HEK293 (cell line): ENCODE measurements around the gene GHRH.

Experiments used
- CTCF ChIA-PET: fragments of 350-600 bp; formaldehyde crosslinking; extraction: SDS; loops from one replicate; lab custom pipeline; 2021; ENCODE audit warnings: antibody characterized with exemption; lab: Yijun Ruan, JAX
- POLR2A ChIA-PET: fragments of 300-600 bp; formaldehyde crosslinking; extraction: SDS; loops from one replicate; lab custom pipeline; 2020; ENCODE audit warnings: antibody characterized with exemption, inconsistent platforms; lab: Yijun Ruan, JAX
- H3K27ac ChIP-seq: fragments of 200-500 bp; sonication (Bioruptor generic); 2 replicates; pipeline ENCODE4 v1.5.1; 2014; ENCODE audit warnings: low read depth, low read length, control low read depth, inconsistent platforms; ENCODE audit errors: extremely low read depth
- H3K36me3 ChIP-seq, 2 experiments: fragments of 200-500 bp in 1 of 2; sonication (Bioruptor generic) in 1 of 2; 1 replicate in 1 of 2; 2 replicates in 1 of 2; pipeline ENCODE4 v1.5.1; 2014 to 2017; ENCODE audit warnings: inconsistent platforms in 2 of 2, low read length in 2 of 2; ENCODE audit not compliant: control insufficient read depth in 2 of 2, insufficient read depth in 1 of 2
- H3K4me1 ChIP-seq: fragments of 200-500 bp; sonication (Bioruptor generic); 2 replicates; pipeline ENCODE4 v1.5.1; 2014; ENCODE audit warnings: mild to moderate bottlenecking, low read length, inconsistent platforms; ENCODE audit not compliant: control insufficient read depth, insufficient read depth
- H3K4me3 ChIP-seq: 2 replicates; pipeline ENCODE4 v1.5.1; 2011; ENCODE audit warnings: low read depth, mild to moderate bottlenecking, control low read depth, low read length, moderate library complexity
- H3K9me3 ChIP-seq: fragments of 200-500 bp; sonication (Bioruptor generic); 2 replicates; pipeline ENCODE4 v1.5.1; 2014; ENCODE audit warnings: low read depth, low read length, inconsistent platforms; ENCODE audit not compliant: control insufficient read depth, insufficient read depth
- EGR2 ChIP-seq: fragments of 450-650 bp; formaldehyde crosslinking; IDR thresholded peaks from 2 replicates; pipeline ENCODE4 v1.5.1; 2016; ENCODE audit warnings: low read depth, missing biosample characterization, missing genetic modification characterization
- GLIS1 ChIP-seq: fragments of 450-650 bp; formaldehyde crosslinking; IDR thresholded peaks from 2 replicates; pipeline ENCODE4 v1.5.1; 2016; ENCODE audit warnings: missing biosample characterization, missing genetic modification characterization
- HOXC10 ChIP-seq: sonication (generic); formaldehyde crosslinking; IDR thresholded peaks from 2 replicates; pipeline ENCODE4 v1.8.1; 2023; ENCODE audit warnings: mild to moderate bottlenecking, missing genetic modification reagents
- RBAK ChIP-seq: fragments of 450-650 bp; formaldehyde crosslinking; IDR thresholded peaks from 2 replicates; pipeline ENCODE4 v1.5.1; 2016; ENCODE audit warnings: missing biosample characterization, missing genetic modification characterization
- SCRT2 ChIP-seq: fragments of 450-650 bp; formaldehyde crosslinking; IDR thresholded peaks from 2 replicates; pipeline ENCODE4 v1.5.1; 2016; ENCODE audit warnings: missing biosample characterization, missing genetic modification characterization
- ZBTB48 ChIP-seq: fragments of 450-650 bp; formaldehyde crosslinking; IDR thresholded peaks from 2 replicates; pipeline ENCODE4 v1.5.1; 2016; ENCODE audit warnings: missing biosample characterization, missing genetic modification characterization
- ZFHX2 ChIP-seq: fragments of 450-650 bp; formaldehyde crosslinking; conservative IDR thresholded peaks from 2 replicates; pipeline ENCODE4 v1.5.1; 2016; ENCODE audit warnings: missing biosample characterization, missing genetic modification characterization
- ZNF140 ChIP-seq: fragments of 450-650 bp; formaldehyde crosslinking; IDR thresholded peaks from 2 replicates; pipeline ENCODE4 v1.5.1; 2016; ENCODE audit warnings: missing biosample characterization, missing genetic modification characterization
- ZNF174 ChIP-seq: fragments of 450-650 bp; formaldehyde crosslinking; IDR thresholded peaks from 2 replicates; pipeline ENCODE4 v1.5.0; 2017; ENCODE audit warnings: missing biosample characterization, mild to moderate bottlenecking, missing genetic modification characterization
- ZNF175 ChIP-seq: fragments of 450-650 bp; formaldehyde crosslinking; IDR thresholded peaks from 2 replicates; pipeline ENCODE4 v1.5.1; 2016; ENCODE audit warnings: missing biosample characterization, missing genetic modification characterization
- ZNF2 ChIP-seq: fragments of 450-650 bp; formaldehyde crosslinking; IDR thresholded peaks from 2 replicates; pipeline ENCODE4 v1.5.1; 2016; ENCODE audit warnings: missing biosample characterization, missing genetic modification characterization
- ZNF202 ChIP-seq: fragments of 450-650 bp; formaldehyde crosslinking; IDR thresholded peaks from 2 replicates; pipeline ENCODE4 v1.5.1; 2016; ENCODE audit warnings: missing biosample characterization, missing genetic modification characterization, borderline replicate concordance
- ZNF24 ChIP-seq: fragments of 450-650 bp; formaldehyde crosslinking; IDR thresholded peaks from 2 replicates; pipeline ENCODE4 v1.5.1; 2016; ENCODE audit warnings: missing biosample characterization, missing genetic modification characterization
- ZNF274 ChIP-seq, 2 experiments: fragments of 200-500 bp in 1 of 2; fragments of 450-650 bp in 1 of 2; sonication (Bioruptor generic) in 1 of 2; formaldehyde crosslinking in 1 of 2; IDR thresholded peaks; 2 replicates each; pipeline versions ENCODE4 v1.5.1 to v1.6.1; 2014 to 2016; ENCODE audit warnings: borderline replicate concordance in 1 of 2, inconsistent platforms in 1 of 2, low read length in 1 of 2, missing biosample characterization in 1 of 2, missing genetic modification characterization in 1 of 2
- ZNF341 ChIP-seq: fragments of 450-650 bp; formaldehyde crosslinking; IDR thresholded peaks from 2 replicates; pipeline ENCODE4; 2016; ENCODE audit warnings: low read depth, missing biosample characterization, missing genetic modification characterization
- ZNF555 ChIP-seq: fragments of 450-650 bp; formaldehyde crosslinking; conservative IDR thresholded peaks from 2 replicates; pipeline ENCODE4 v1.5.1; 2017; ENCODE audit warnings: missing biosample characterization, mild to moderate bottlenecking, missing genetic modification characterization, inconsistent platforms
- ZNF561 ChIP-seq: fragments of 450-650 bp; IDR thresholded peaks from 2 replicates; pipeline ENCODE4 v1.5.1; 2018; ENCODE audit warnings: missing biosample characterization, missing genetic modification characterization, borderline replicate concordance
- ZNF600 ChIP-seq: fragments of 450-650 bp; formaldehyde crosslinking; IDR thresholded peaks from 2 replicates; pipeline ENCODE4 v1.5.1; 2016; ENCODE audit warnings: missing biosample characterization, missing genetic modification characterization
- ZNF621 ChIP-seq: fragments of 450-650 bp; formaldehyde crosslinking; IDR thresholded peaks from 2 replicates; pipeline ENCODE4 v1.5.1; 2017; ENCODE audit warnings: missing biosample characterization, missing genetic modification characterization
- ZNF623 ChIP-seq: fragments of 450-650 bp; formaldehyde crosslinking; IDR thresholded peaks from 2 replicates; pipeline ENCODE4 v1.5.1; 2016; ENCODE audit warnings: missing biosample characterization, missing genetic modification characterization
- ZNF707 ChIP-seq: fragments of 450-650 bp; formaldehyde crosslinking; IDR thresholded peaks from 2 replicates; pipeline ENCODE4 v1.5.1; 2016; ENCODE audit warnings: missing biosample characterization, missing genetic modification characterization
- ZNF791 ChIP-seq: fragments of 450-650 bp; formaldehyde crosslinking; IDR thresholded peaks from 2 replicates; pipeline ENCODE4 v1.5.1; 2016; ENCODE audit warnings: missing biosample characterization, missing genetic modification characterization
- ZNF837 ChIP-seq: fragments of 450-650 bp; formaldehyde crosslinking; IDR thresholded peaks from 2 replicates; pipeline ENCODE4 v1.5.1; 2016; ENCODE audit warnings: missing biosample characterization, missing genetic modification characterization
- TF ChIP-seq, protein P1 (sequence below): fragments of 450-650 bp; formaldehyde crosslinking; IDR thresholded peaks from 2 replicates; pipeline ENCODE4 v1.5.1; 2016; ENCODE audit warnings: missing biosample characterization, missing genetic modification characterization
- TF ChIP-seq, protein P2 (sequence below): sonication (generic); formaldehyde crosslinking; IDR thresholded peaks from 2 replicates; pipeline ENCODE4 v1.8.1; 2022; ENCODE audit warnings: mild to moderate bottlenecking, moderate library complexity, missing genetic modification reagents
- TF ChIP-seq, protein P3 (sequence below): fragments of 450-650 bp; formaldehyde crosslinking; IDR thresholded peaks from 2 replicates; pipeline ENCODE4 v1.5.1; 2017; ENCODE audit warnings: missing biosample characterization, missing genetic modification characterization
- TF ChIP-seq, protein P4 (sequence below): fragments of 450-650 bp; formaldehyde crosslinking; IDR thresholded peaks from 2 replicates; pipeline ENCODE4 v1.5.1; 2016; ENCODE audit warnings: missing biosample characterization, missing genetic modification characterization

Gene GHRH

DNA sequence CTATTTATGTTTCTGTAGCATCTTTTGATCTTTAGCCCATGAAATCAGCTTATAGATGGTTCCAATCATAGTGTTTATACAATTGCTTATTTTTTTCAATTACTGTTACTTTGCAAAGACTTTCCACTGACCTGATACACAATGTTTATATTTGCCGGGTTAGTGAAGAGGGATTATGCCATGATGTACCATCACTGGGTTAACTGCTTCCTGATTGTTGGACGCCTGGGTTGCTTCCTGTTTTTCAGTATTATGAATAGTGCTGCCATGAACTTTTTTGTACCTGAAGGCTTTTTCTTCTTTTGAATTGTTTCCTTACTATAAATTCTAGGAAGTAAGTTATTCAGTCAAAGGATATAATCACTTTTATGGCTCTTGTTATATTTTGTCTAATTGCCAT, 34.8 kb upstream of the GHRH start:
- ChIA-PET CTCF (interaction anchor here (0.9 kb wide), 1 partner anchor 25 kb away, joined by 3 read pairs; no protein-coding TSS in a partner anchor), POLR2A (no interaction called here)
- Histone ChIP-seq H3K4me3 (no peak overlapping the region), H3K27ac (no peak overlapping the region), H3K36me3 (peaks cover 2 to 48% of the 10 kb centered on the region in 2 experiments), H3K9me3 (no peaks in the 10 kb centered on the region), H3K4me1 (peaks cover 2% of the 10 kb centered on the region; the same call in 1 of the 2 replicates)
- TF ChIP-seq ZNF202 (tag by site-specific recombination): no peak
- TF ChIP-seq ZNF140 (tag by site-specific recombination): no peak
- no peak for TF ChIP-seq ZNF623
- TF ChIP-seq ZBTB48: no peak
- TF ChIP-seq ZFHX2 (tag by site-specific recombination): no peak
- TF ChIP-seq ZNF274 (IDR thresholded peaks at IDR 0.05; ENCODE audit: low read length): no peak
- TF ChIP-seq ZNF274 (tag by site-specific recombination; IDR thresholded peaks at IDR 0.05; ENCODE audit: borderline replicate concordance): no peak
- TF ChIP-seq ZNF24: no peak
- no peak for TF ChIP-seq ZNF791 (tag by site-specific recombination)
- no peak for TF ChIP-seq ZNF555
- TF ChIP-seq ZNF621 (tag by site-specific recombination): no peak
- no peak for TF ChIP-seq ZNF707 (tag by site-specific recombination)
- TF ChIP-seq HOXC10 (CRISPR knock-in tag): no peak
- TF ChIP-seq ZNF341 (tag by site-specific recombination): no peak

DNA sequence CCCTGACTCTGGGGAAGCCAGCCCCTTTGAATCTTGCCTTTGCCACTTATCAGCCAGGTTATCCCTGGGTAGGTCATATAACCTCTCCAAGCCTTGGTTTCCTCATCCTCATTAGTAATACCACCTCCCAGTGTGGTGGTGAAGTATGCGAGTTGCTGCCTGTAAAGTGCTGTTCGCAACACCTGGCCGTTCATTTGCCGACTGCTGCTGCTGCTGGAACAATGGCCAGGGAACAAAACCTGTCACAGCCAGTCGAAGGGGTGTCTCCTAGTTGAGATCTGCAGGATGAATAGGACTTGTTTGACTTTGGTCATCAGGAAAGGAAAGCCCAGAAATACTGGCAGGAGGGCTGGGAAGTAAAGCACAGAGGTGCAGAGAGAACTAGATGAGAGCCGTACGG, 34.0 kb upstream of the GHRH start:
- TF ChIP-seq SCRT2 (tag by site-specific recombination) (no peak), ZNF621 (tag by site-specific recombination) (no peak), ZNF600 (tag by site-specific recombination) (peak; percentile 28; the same call in 1 of the 2 replicates), ZNF561 (tag by site-specific recombination) (no peak), RBAK (tag by site-specific recombination) (no peak), ZNF175 (tag by site-specific recombination) (no peak), EGR2 (tag by site-specific recombination) (no peak), ZNF837 (tag by site-specific recombination) (no peak), ZNF174 (tag by site-specific recombination) (no peak), ZNF2 (tag by site-specific recombination) (no peak), GLIS1 (tag by site-specific recombination) (peak; percentile 41; the same call in 1 of the 2 replicates)
- TF ChIP-seq, protein P1, sequence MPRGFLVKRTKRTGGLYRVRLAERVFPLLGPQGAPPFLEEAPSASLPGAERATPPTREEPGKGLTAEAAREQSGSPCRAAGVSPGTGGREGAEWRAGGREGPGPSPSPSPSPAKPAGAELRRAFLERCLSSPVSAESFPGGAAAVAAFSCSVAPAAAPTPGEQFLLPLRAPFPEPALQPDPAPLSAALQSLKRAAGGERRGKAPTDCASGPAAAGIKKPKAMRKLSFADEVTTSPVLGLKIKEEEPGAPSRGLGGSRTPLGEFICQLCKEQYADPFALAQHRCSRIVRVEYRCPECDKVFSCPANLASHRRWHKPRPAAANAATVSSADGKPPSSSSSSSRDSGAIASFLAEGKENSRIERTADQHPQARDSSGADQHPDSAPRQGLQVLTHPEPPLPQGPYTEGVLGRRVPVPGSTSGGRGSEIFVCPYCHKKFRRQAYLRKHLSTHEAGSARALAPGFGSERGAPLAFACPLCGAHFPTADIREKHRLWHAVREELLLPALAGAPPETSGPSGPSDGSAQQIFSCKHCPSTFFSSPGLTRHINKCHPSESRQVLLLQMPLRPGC: no peak
- TF ChIP-seq, protein P2, sequence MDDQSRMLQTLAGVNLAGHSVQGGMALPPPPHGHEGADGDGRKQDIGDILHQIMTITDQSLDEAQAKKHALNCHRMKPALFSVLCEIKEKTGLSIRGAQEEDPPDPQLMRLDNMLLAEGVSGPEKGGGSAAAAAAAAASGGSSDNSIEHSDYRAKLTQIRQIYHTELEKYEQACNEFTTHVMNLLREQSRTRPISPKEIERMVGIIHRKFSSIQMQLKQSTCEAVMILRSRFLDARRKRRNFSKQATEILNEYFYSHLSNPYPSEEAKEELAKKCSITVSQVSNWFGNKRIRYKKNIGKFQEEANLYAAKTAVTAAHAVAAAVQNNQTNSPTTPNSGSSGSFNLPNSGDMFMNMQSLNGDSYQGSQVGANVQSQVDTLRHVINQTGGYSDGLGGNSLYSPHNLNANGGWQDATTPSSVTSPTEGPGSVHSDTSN (CRISPR knock-in tag): no peak
- TF ChIP-seq, protein P3, sequence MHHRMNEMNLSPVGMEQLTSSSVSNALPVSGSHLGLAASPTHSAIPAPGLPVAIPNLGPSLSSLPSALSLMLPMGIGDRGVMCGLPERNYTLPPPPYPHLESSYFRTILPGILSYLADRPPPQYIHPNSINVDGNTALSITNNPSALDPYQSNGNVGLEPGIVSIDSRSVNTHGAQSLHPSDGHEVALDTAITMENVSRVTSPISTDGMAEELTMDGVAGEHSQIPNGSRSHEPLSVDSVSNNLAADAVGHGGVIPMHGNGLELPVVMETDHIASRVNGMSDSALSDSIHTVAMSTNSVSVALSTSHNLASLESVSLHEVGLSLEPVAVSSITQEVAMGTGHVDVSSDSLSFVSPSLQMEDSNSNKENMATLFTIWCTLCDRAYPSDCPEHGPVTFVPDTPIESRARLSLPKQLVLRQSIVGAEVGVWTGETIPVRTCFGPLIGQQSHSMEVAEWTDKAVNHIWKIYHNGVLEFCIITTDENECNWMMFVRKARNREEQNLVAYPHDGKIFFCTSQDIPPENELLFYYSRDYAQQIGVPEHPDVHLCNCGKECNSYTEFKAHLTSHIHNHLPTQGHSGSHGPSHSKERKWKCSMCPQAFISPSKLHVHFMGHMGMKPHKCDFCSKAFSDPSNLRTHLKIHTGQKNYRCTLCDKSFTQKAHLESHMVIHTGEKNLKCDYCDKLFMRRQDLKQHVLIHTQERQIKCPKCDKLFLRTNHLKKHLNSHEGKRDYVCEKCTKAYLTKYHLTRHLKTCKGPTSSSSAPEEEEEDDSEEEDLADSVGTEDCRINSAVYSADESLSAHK: no peak
- TF ChIP-seq, protein P4, sequence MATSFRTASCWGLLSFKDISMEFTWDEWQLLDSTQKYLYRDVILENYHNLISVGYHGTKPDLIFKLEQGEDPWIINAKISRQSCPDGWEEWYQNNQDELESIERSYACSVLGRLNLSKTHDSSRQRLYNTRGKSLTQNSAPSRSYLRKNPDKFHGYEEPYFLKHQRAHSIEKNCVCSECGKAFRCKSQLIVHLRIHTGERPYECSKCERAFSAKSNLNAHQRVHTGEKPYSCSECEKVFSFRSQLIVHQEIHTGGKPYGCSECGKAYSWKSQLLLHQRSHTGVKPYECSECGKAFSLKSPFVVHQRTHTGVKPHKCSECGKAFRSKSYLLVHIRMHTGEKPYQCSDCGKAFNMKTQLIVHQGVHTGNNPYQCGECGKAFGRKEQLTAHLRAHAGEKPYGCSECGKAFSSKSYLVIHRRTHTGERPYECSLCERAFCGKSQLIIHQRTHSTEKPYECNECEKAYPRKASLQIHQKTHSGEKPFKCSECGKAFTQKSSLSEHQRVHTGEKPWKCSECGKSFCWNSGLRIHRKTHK (tag by site-specific recombination): no peak
- Histone ChIP-seq H3K9me3 (no peaks in the 10 kb centered on the region), H3K36me3 (peaks cover 0 to 45% of the 10 kb centered on the region in 2 experiments; a peak in 2 of 3 replicates), H3K27ac (no peak overlapping the region), H3K4me1 (peaks cover 2% of the 10 kb centered on the region; the same call in 1 of the 2 replicates), H3K4me3 (no peak overlapping the region)
- CTCF ChIA-PET: no interaction called here
- POLR2A ChIA-PET: no interaction called here
